Activated CD8-positive, alpha-beta memory T cell treated with anti-CD3 and anti-CD28 coated beads for 1 hour (primary cell): ENCODE results near the gene RIMOC1.
"Not testable (repeated sequence)": the region's sequence is repeated elsewhere in the genome, so short reads cannot be mapped to it uniquely, and the experiment has no call there.

Experiments used
- DNase-seq, 2 donors: peaks; one replicate each; pipeline ENCODE4 v3.0.0-alpha.2; 2020; ENCODE audit warnings: low read depth in 1 of 2; ENCODE audit errors: extremely low read depth in 1 of 2

RIMOC1 gene

DNA sequence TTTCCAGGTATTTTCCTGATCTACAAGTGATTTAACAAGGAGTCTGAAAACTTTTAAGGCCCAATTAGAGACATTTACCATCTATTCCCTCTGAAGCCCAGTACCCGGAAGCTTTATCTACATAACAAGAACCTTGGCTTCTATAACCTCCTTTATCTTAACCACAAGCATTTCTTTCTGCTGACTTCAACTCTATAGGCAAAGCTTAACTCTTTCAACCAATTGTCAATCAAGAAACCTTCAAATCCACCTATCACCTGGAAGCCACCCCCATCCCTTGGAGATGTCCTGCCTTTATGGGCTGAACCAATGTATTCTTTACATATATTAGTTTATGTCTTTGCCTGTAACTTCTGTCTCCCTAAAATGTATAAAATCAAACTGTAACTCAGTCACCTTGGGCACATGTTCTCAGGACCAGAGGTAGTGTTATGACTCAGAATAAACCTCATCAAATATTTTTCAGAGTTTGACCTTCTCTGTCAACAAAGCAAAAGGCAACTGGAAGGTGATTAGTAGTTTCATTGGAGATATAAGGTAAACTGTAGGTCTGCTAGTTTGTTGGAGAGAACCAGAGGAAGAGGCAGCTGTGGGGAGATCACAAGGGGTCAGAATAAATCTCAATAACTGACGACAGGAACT, 13.0 kb upstream of the RIMOC1 start:
- no peak for DNase-seq

DNA sequence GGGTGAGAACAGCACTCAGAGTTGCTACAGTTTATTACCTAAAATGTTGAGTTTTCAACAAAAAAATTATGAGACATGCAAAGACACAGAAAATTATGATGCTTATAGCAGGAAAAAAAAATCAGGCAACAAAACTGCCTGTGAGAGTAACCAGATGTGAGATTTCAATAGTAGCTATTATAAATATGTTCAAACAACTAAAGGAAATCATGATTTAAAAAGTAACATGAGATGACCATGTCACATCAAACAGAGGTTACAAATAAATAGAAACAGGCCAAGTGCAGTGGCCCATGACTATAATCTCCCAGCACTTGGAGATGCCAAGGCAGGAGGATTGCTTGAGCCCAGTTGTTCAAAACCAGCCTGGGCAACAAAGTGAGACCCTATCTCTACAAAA, 12.1 kb upstream of the RIMOC1 start:
- no peak for DNase-seq

DNA sequence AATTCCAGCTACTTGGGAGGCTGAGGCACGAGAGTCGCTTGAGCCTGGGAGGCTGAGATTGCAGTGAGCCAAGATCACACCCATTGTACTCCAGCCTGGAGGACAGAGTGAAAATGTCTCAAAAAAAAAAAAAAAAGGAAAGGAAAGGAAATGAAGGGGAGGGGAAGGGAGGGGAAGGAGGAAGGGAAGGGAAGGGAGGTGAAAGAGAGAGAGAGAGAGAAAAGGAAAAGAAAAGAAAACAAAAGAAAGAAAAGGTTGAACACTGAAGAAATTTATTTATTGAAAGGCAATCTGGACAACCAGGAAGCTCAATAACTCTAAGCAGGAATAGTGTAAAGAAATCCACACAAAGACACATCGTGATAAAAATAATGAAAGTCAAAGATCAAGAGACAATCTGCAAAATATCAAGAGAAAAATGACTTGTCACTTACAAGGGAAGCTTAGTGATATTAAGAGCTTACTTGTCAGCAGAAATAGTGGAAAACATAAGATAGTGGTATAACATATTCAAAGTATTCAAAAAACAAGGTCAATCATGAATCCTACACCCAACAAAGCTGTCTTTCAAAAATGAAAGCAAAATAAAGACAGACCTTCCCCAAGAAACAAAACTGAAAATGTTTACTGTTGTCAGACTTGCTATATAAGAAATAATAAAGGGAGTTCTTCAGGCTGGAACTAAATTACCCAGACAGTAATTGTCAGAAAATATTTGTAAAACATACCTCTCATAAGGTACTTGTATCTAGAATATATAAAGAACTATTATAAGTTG, 10.9 kb upstream of the RIMOC1 start:
- DNase-seq = no peak

DNA sequence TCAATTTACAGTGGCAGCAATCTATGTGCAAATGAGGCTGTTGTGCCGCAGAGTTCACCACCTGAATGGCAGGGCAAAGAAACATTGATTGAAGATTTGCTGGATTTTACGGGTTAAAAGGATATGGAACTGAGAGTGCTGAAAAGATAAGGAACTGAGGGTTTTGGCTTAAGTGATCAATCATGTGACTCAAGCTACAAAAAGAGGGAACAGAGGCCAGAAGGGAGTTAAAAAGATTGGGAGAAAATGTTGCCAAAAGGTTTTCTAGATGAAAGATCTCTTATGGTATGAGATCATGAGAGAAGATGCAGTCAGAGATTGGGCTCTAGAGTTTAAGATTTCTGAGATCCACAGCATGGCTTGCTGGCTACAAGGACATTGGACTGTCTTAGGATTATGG, 7.9 kb upstream of the RIMOC1 start:
- no peak for DNase-seq

DNA sequence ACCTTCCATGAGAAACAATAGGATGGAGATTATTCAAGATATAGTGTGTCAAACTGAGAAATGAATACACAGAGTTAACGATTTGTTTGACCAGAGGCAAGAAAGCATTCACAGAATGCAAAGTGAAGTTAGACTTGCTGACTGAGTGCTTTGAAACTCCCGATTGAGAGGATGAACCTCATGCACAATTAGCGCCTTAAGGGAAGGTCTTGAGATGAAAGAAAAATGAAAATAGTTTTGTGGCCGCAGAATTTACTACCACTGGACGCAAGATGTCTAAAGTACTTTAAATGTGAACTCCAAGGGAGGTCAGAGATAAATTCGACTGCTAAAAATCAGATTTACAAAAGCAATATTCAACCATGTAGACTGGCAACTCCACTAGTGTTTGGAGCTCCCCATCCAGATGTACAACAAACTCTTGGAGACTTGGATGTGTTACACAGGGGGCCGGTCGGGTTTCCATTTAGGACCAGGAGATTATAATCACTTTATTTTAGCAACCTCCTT, 707 bp upstream of the RIMOC1 start:
- no peak for DNase-seq

DNA sequence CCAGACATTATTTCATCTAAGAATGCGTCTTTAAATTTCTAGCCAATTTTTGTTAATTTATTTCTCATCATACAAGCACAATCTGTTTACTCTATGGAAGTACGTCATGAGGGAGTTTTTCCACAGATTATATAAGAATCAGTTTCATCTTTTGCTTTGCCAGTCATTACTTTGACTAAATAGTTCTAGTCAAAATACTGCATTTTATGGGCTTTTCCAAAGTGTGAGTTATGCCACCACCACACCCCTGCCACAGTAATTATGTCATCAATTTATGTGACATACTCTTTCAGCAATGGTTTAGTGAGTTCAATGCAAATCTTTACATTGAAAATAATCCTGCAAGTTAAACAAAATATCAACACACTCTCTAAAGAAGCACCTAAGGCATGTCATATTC, 2.0 kb downstream of the RIMOC1 start:
- DNase-seq = no peak

DNA sequence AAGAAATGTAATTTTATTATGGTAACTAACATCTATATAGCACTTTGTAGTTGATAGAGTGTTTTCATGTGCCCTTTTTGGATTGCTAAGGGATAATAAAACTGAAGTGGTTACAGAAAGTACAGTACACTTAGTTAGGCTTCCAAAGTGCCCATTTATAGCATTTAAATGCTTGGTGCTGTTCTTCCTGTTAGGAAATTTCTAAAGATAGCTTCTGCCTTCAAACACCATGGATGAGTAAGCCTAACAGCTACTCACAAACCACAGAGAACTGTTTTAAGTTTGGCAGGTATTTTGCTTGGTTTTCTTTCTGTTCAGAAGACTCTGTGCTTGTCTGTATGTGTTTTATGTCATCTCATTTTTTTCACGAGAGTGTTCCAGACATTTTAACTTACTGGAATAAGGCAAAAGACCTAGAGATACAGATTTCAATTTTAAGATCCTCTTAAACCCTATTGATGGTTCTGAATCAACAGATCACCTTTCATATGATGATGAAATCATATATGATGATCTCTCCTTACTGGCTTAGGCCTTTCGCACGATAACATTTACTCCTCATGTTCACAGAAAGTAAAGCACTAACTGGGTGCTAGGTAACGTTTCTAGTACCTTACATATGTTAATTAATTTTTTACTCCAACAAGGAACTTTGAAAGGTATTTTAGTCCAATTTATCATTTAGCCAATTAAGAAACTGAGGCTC, 4.4 kb downstream of the RIMOC1 start:
- no peak for DNase-seq

DNA sequence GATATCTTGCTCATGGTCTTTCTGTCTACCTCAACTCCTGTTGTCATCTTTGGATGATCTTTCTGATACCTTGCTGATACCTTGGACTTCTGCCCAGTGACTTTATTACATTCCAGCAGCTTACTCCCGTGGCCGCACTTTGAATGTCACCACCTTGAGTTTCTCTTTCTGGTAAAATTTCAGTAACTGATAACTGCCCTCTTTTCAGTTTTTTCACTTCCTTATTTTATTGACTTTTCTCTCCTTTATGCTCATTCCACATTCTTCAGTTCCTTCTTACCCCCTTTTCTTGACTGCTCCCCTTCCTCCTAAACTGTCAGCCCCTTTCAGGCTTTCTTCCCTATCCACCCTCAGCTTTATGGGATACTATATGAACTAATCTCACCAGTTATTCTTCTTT, 14.0 kb downstream of the RIMOC1 start:
- no peak for DNase-seq

DNA sequence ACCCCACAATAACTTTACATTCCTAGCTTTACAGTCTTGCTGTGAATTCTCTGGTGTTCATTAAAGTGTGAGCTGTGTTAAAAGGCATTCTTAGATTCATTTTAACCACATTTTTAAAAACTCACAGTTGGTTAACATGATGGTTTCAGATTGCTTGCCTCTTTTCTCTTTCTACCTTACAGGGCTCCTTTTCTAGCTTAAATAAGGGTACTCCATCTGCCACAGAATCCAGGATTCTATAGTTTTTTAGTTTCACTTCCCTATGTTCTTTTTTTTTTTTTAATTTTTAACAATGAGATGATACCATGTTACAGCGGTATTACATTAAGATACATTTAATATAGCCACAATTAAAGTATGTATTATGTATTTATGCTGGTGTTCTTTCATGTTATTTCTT, 17.0 kb downstream of the RIMOC1 start:
- DNase-seq = no peak

DNA sequence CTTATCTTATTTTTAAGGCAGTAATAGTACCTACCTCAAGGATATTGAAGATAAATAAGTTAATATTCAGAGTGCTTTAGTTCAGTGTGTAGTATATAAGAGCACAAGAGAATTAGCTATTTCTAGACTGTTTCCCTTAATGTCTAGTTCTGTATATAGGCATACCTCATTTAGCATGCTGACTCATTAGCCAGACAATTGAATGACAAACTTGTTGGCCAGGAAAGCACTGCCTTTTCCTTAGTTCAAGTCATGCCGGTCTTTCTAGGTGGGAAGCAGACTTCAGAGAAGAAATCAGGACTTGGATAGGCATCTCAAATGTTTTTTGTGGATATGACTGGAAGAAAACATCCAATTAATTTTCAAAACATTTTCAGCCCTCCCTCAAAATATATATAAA, 17.7 kb downstream of the RIMOC1 start:
- DNase-seq = no peak

DNA sequence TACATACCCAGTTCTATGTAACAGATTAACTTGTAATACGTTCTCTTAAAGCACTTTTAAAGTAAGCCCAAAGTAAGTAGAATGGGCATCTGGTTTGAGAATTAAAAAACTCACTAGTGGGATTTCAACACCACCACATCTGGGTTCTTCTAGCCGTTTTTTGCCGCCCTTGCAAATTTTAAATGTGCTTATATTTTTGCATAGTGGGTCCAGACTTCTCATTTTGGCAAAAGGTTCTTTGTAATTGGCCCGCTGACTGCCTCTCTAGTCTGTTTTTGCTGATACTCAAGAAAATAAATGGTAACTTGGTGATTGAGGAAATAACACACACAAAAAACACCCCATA, 20.4 kb downstream of the RIMOC1 start:
- no peak for DNase-seq

DNA sequence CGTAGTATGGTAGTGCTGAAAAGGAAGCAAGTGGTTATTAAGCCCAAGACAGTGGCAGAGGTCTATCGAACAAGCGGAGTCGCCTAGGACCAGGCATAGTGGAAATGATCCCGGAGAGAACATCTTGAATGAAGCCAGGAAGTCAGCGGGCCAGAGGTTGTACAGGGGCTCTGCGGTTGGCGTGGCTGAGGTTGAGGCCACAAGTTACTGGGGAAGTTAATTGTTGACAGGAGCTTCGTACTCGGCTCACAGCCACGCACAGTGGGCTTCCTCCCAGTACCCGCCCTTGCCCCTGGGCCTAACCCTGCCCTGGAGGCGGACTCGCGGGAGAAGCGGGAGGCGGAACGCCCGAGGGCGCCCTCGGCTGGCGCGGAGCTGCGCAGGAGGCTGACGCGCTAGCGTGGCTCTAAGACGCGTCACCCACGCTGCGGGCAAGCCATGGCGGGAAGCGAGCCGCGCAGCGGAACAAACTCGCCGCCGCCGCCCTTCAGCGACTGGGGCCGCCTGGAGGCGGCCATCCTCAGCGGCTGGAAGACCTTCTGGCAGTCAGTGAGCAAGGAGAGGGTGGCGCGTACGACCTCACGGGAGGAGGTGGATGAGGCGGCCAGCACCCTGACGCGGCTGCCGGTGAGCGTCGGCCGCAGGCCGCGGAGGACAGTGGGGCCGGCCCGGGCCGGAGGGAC, 20.9 kb downstream of the RIMOC1 start, which contains the start of gene FBXO4:
Gene FBXO4 (plus strand): TSS at position 410 of the 683 bp plus-strand sequence. CDS start 29 bp downstream, at position 439.
- DNase-seq = peak; percentile 57 to 78

DNA sequence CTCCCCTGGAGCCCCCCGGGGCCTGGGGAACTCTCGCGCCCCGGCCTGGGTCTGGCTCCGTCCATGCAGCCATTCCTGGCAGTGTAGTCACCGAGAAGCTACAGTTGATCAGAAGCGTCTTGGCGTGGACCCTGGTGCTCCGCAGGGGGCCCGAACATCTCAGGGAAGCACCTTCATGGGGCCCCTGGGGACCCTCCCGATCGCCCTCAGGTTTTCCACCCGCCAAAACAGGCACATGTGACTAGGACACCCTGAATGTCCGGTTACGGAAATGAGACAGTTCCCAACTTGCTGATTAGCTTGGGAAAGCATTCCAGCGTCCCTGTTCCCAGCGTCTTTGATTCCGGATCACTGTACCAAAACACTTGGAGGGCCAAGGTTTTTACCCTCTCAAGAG, 21.4 kb downstream of the RIMOC1 start:
- no peak for DNase-seq

DNA sequence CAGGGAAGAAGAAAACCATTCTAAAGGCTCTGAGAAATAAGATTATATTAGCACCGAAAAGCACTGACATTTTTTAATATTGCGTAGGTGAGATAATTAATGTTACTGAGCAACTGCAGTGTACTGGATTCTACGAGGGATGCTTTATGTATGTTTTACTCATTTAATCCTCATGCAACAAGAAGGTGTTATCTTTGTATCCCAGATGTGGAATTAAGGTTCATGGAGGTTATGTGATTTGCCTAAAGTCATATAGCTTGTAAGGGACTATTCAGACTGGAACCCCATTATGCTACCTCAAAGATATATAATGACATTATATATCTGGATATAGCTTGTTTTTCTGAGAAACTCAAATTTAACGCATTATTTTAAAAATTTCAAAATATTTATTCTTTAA, 23.5 kb downstream of the RIMOC1 start:
- no peak for DNase-seq

DNA sequence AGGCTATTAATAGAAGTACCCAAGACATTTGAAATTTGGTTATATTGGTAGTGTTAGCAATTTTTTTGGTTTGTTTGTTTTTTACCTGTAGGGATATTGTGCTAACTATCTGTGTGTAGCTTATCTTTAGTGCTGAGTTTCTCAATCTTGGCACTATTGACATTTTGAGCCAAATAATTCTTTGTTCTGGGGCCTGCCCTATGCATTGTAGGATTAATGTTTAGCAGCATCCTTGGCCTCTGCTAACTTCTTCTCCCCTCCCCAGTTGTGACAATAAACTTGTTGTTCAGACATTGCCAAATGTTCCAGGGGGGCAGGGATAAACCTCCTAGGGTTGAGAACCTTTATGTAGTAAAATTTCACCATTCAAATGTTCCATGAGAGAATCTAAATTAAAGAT, 24.9 kb downstream of the RIMOC1 start:
- no peak for DNase-seq

DNA sequence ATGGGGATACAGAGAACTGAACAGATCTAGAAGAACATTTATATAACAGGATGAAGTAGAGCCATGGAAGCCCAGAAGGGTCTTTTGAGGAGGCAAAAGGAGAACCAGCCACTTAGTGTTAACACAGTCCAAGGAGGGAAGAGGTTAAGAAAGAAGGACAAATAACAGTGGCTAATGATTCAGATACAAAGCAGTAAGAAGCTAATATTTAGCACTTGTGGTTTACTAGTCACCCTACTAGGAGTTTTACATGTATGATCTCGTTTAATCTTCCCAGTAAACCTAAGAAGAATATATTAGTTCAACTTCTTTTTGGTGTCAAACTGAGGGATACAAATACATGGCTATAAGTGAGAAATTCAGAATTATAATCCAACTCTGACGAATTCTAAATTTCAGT, 28.6 kb downstream of the RIMOC1 start:
- DNase-seq = no peak

DNA sequence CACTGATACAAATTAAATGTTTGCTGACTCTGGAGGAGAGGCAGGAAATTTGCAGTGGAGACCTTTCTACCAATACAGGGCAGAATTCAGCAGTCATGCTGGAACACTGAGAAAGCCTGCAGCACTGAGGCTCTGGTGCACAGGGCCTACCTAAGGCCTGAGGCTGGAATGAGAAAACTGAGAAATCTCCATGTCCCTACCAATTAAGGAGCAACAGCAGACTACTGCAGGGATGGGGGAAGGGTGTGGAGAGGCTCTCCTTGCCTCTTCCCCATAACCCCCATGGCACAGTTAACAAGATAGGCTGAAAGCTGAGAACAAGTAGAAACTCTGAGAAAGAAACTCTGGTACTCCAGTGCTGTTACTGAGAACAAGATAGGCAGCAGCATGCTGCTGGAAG, 31.4 kb downstream of the RIMOC1 start:
- DNase-seq = no peak

DNA sequence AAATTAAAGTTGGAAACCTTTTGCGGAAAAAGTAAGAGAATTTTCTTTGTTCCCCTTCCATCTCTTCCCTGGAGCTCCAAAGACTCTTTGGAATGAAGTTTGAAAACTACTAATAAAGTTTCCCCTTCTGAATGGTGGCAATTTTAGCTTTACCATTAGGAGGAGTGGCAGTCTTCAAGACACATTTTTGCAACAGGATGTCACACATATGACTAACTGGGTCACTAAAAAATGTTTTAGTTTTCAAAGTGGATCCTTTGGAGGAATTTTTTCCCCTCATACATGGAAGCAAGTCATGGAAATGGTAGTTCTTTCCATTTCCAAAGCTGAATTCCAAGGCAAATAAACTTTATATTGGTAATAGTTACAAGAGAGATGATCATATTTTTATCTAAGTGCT, 36.5 kb downstream of the RIMOC1 start:
- no peak for DNase-seq

DNA sequence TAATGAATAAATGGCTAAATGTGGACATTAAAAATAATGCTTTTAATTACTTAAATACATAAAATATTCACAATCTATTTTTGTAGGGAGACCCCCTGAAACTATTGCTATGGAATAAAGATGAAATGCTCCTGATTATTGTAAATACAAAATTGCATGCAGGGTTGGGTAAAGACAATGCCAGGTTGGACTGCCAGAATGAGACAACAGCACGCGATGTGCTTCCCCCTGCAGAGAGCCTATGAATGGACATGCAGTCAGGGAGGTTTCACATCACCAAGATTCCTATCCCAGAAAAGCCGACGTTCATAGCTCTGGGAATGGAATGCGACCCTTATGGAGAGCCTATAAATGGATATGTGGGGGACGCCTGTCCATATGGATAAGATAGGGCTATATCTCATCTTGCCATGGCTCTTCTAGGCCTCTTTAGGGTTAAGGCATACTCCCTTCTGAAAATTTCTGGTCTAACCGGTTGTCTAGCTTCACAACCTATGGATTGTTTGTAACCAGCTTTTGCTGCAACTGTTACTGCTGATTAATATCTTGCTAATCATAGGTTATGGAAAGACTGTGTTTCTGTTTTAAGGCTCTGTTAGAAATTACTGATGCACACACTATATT, 41.3 kb downstream of the RIMOC1 start:
- not testable (repeated sequence) for DNase-seq

DNA sequence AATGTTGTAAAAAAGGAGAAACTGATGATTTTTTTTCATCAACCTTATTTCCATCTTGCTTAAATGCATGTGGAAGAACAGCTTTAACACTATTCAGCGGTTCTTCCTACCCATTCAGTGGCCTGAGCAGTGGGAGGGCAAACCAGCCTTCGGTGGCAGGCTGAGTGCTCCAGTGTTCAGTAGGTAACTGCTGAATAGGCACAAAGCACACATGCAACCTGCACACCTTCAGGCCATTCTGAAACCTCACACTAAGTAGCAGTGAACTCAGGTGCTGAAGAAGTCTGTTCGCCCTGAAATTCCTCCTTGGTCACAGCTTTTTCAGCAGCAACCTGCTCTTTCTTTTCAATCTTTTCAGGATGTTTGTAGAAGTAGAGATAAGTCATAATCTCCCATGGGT, 47.1 kb downstream of the RIMOC1 start:
- DNase-seq = no peak
